ENCODE data around the gene SYNE3.

Gene SYNE3

GRCh38 chr14:95491936-95492608 lies 24.4 kb downstream of the SYNE3 start:
- no peaks in the 10 kb centered on the region for H3K27me3 ChIP-seq (ENCODE audit: low read depth, low read length)
- no peak overlapping the region for H3K4me3 ChIP-seq (ENCODE audit: low read depth in 1 of 2, low read length in 2 of 2)
- H3K9me3 ChIP-seq (ENCODE audit: control insufficient read depth in 1 of 2, low read length in 2 of 2), result no peaks in the 10 kb centered on the region
- no peaks in the 10 kb centered on the region for H3K36me3 ChIP-seq (ENCODE audit: control insufficient read depth in 1 of 2, insufficient read depth in 2 of 2, low read length in 2 of 2)
- no peak overlapping the region for H3K27ac ChIP-seq (ENCODE audit: low read length)
- peaks cover 20 to 30% of the 10 kb centered on the region in 2 donors for H3K4me1 ChIP-seq (ENCODE audit: control insufficient read depth in 1 of 2, insufficient read depth in 2 of 2, low read length in 2 of 2)

GRCh38 chr14:95490727-95491451 lies 25.6 kb downstream of the SYNE3 start:
- no peaks in the 10 kb centered on the region for H3K27me3 ChIP-seq (ENCODE audit: low read depth, low read length)
- no peak overlapping the region for H3K27ac ChIP-seq (ENCODE audit: low read length)
- H3K4me1 ChIP-seq (ENCODE audit: control insufficient read depth in 1 of 2, insufficient read depth in 2 of 2, low read length in 2 of 2), result peaks cover 8 to 18% of the 10 kb centered on the region in 2 donors
- no peaks in the 10 kb centered on the region for H3K9me3 ChIP-seq (ENCODE audit: control insufficient read depth in 1 of 2, low read length in 2 of 2)
- H3K36me3 ChIP-seq (ENCODE audit: control insufficient read depth in 1 of 2, insufficient read depth in 2 of 2, low read length in 2 of 2), result no peaks in the 10 kb centered on the region
- no peak overlapping the region for H3K4me3 ChIP-seq (ENCODE audit: low read depth in 1 of 2, low read length in 2 of 2)

GRCh38 chr14:95490138-95490509 lies 26.3 kb downstream of the SYNE3 start:
- Histone ChIP-seq H3K36me3 (ENCODE audit: control insufficient read depth in 1 of 2, insufficient read depth in 2 of 2, low read length in 2 of 2) (no peaks in the 10 kb centered on the region), H3K27ac (ENCODE audit: low read length) (no peak overlapping the region), H3K4me1 (ENCODE audit: control insufficient read depth in 1 of 2, insufficient read depth in 2 of 2, low read length in 2 of 2) (peaks cover 5 to 11% of the 10 kb centered on the region in 2 donors), H3K9me3 (ENCODE audit: control insufficient read depth in 1 of 2, low read length in 2 of 2) (no peaks in the 10 kb centered on the region), H3K4me3 (ENCODE audit: low read depth in 1 of 2, low read length in 2 of 2) (no peak overlapping the region), H3K27me3 (ENCODE audit: low read depth, low read length) (no peaks in the 10 kb centered on the region)

GRCh38 chr14:95489214-95490137 lies 27.0 kb downstream of the SYNE3 start:
- no peak overlapping the region for H3K27ac ChIP-seq (ENCODE audit: low read length)
- H3K36me3 ChIP-seq (ENCODE audit: control insufficient read depth in 1 of 2, insufficient read depth in 2 of 2, low read length in 2 of 2), result no peaks in the 10 kb centered on the region
- no peaks in the 10 kb centered on the region for H3K27me3 ChIP-seq (ENCODE audit: low read depth, low read length)
- H3K9me3 ChIP-seq (ENCODE audit: control insufficient read depth in 1 of 2, low read length in 2 of 2), result no peaks in the 10 kb centered on the region
- H3K4me1 ChIP-seq (ENCODE audit: control insufficient read depth in 1 of 2, insufficient read depth in 2 of 2, low read length in 2 of 2), result peaks cover 5 to 13% of the 10 kb centered on the region in 2 donors
- no peak overlapping the region for H3K4me3 ChIP-seq (ENCODE audit: low read depth in 1 of 2, low read length in 2 of 2)

GRCh38 chr14:95488376-95489213 lies 27.9 kb downstream of the SYNE3 start:
- no peaks in the 10 kb centered on the region for H3K36me3 ChIP-seq (ENCODE audit: control insufficient read depth in 1 of 2, insufficient read depth in 2 of 2, low read length in 2 of 2)
- H3K4me3 ChIP-seq (ENCODE audit: low read depth in 1 of 2, low read length in 2 of 2), result no peak overlapping the region
- no peaks in the 10 kb centered on the region for H3K9me3 ChIP-seq (ENCODE audit: control insufficient read depth in 1 of 2, low read length in 2 of 2)
- H3K27me3 ChIP-seq (ENCODE audit: low read depth, low read length), result no peaks in the 10 kb centered on the region
- peaks cover 14 to 22% of the 10 kb centered on the region in 2 donors for H3K4me1 ChIP-seq (ENCODE audit: control insufficient read depth in 1 of 2, insufficient read depth in 2 of 2, low read length in 2 of 2)
- H3K27ac ChIP-seq (ENCODE audit: low read length), result no peak overlapping the region

- no peak overlapping the region for H3K27ac ChIP-seq (ENCODE audit: low read length)
- H3K9me3 ChIP-seq (ENCODE audit: control insufficient read depth in 1 of 2, low read length in 2 of 2), result no peaks in the 10 kb centered on the region
- no peaks in the 10 kb centered on the region for H3K36me3 ChIP-seq (ENCODE audit: control insufficient read depth in 1 of 2, insufficient read depth in 2 of 2, low read length in 2 of 2)
- H3K27me3 ChIP-seq (ENCODE audit: low read depth, low read length), result no peaks in the 10 kb centered on the region
- peaks cover 18 to 28% of the 10 kb centered on the region in 2 donors for H3K4me1 ChIP-seq (ENCODE audit: control insufficient read depth in 1 of 2, insufficient read depth in 2 of 2, low read length in 2 of 2)
- no peak overlapping the region for H3K4me3 ChIP-seq (ENCODE audit: low read depth in 1 of 2, low read length in 2 of 2)
Observed at GRCh38 chr14:95487669-95488084, 28.8 kb downstream of the SYNE3 start.

- H3K4me3 ChIP-seq (ENCODE audit: low read depth in 1 of 2, low read length in 2 of 2), result no peak overlapping the region
- no peaks in the 10 kb centered on the region for H3K36me3 ChIP-seq (ENCODE audit: control insufficient read depth in 1 of 2, insufficient read depth in 2 of 2, low read length in 2 of 2)
- no peaks in the 10 kb centered on the region for H3K27me3 ChIP-seq (ENCODE audit: low read depth, low read length)
- H3K27ac ChIP-seq (ENCODE audit: low read length), result no peak overlapping the region
- no peaks in the 10 kb centered on the region for H3K9me3 ChIP-seq (ENCODE audit: control insufficient read depth in 1 of 2, low read length in 2 of 2)
- H3K4me1 ChIP-seq (ENCODE audit: control insufficient read depth in 1 of 2, insufficient read depth in 2 of 2, low read length in 2 of 2), result peaks cover 18 to 28% of the 10 kb centered on the region in 2 donors
Observed at GRCh38 chr14:95486875-95487668, 29.4 kb downstream of the SYNE3 start.

GRCh38 chr14:95485222-95485819 lies 31.1 kb downstream of the SYNE3 start:
- no peaks in the 10 kb centered on the region for H3K36me3 ChIP-seq (ENCODE audit: control insufficient read depth in 1 of 2, insufficient read depth in 2 of 2, low read length in 2 of 2)
- no peak overlapping the region for H3K4me3 ChIP-seq (ENCODE audit: low read depth in 1 of 2, low read length in 2 of 2)
- no peaks in the 10 kb centered on the region for H3K9me3 ChIP-seq (ENCODE audit: control insufficient read depth in 1 of 2, low read length in 2 of 2)
- H3K4me1 ChIP-seq (ENCODE audit: control insufficient read depth in 1 of 2, insufficient read depth in 2 of 2, low read length in 2 of 2), result peaks cover 14 to 21% of the 10 kb centered on the region in 2 donors
- no peak overlapping the region for H3K27ac ChIP-seq (ENCODE audit: low read length)
- H3K27me3 ChIP-seq (ENCODE audit: low read depth, low read length), result no peaks in the 10 kb centered on the region

- Histone ChIP-seq H3K36me3 (ENCODE audit: control insufficient read depth in 1 of 2, insufficient read depth in 2 of 2, low read length in 2 of 2) (no peaks in the 10 kb centered on the region), H3K27ac (ENCODE audit: low read length) (peak overlapping the region; percentile 2), H3K4me1 (ENCODE audit: control insufficient read depth in 1 of 2, insufficient read depth in 2 of 2, low read length in 2 of 2) (peaks cover 18% of the 10 kb centered on the region in 2 donors), H3K9me3 (ENCODE audit: control insufficient read depth in 1 of 2, low read length in 2 of 2) (no peaks in the 10 kb centered on the region), H3K4me3 (ENCODE audit: low read depth in 1 of 2, low read length in 2 of 2) (no peak overlapping the region), H3K27me3 (ENCODE audit: low read depth, low read length) (no peaks in the 10 kb centered on the region)
Observed at GRCh38 chr14:95484296-95484695, 32.2 kb downstream of the SYNE3 start.

All from muscle layer of duodenum (tissue), 2 donors.